Caco-2 (cell line): ENCODE measurements around the gene C1orf146. TPM values are rescaled to one million over a fixed set of nuclear protein-coding genes. Genes with fewer than 3 reads are reported as not detected.

Experiments used
- BruUV-seq: library from RNA; stranded (reverse); fragments of 400-500 nt; replicated peaks from 2 replicates; lab custom pipeline; 2021; lab: Mats Ljungman, UMichigan
- CTCF ChIA-PET: fragments of 300-600 bp; sonication (Branson Sonifier 250); formaldehyde crosslinking; loops from one replicate; lab custom pipeline; 2022; ENCODE audit warnings: antibody characterized with exemption; lab: Charles Lee
- POLR2A ChIA-PET: fragments of 300-600 bp; sonication (Branson Sonifier 250); formaldehyde crosslinking; loops from one replicate; lab custom pipeline; 2022; ENCODE audit warnings: antibody characterized with exemption; lab: Charles Lee
- DNase-seq, 2 experiments: peaks; one replicate each; pipeline versions ENCODE4 v3.0.0 to v3.0.0-alpha.2; 2020 to 2022
- H3K27me3 ChIP-seq: replicated peaks from 2 replicates; pipeline ENCODE4 v1.6.0; 2011; ENCODE audit warnings: low read length; ENCODE audit not compliant: control insufficient read depth, insufficient read depth
- H3K36me3 ChIP-seq: 2 replicates; pipeline ENCODE4 v1.5.1; 2011; ENCODE audit warnings: low read length; ENCODE audit not compliant: control insufficient read depth, insufficient read depth
- H3K4me1 ChIP-seq: fragments of 250-450 bp; sonication (Bioruptor Pico); 2 replicates; pipeline ENCODE4 v1.5.1; 2020; ENCODE audit warnings: mild to moderate bottlenecking
- H3K4me3 ChIP-seq: 2 replicates; pipeline ENCODE4 v1.5.1; 2011; ENCODE audit warnings: low read depth, mild to moderate bottlenecking, control low read depth, low read length
- H3K9me3 ChIP-seq: fragments of 250-450 bp; sonication (Bioruptor Pico); 2 replicates; pipeline ENCODE4 v1.5.1; 2020; ENCODE audit warnings: mild to moderate bottlenecking, moderate library complexity
- H3K27ac Mint-ChIP-seq: one replicate; pipeline ENCODE4 v1.8.0; 2022; ENCODE audit warnings: mixed read lengths; ENCODE audit not compliant: unreplicated experiment
- H3K27me3 Mint-ChIP-seq: one replicate; pipeline ENCODE4 v1.8.0; 2022; ENCODE audit warnings: mixed read lengths; ENCODE audit not compliant: insufficient read depth, unreplicated experiment
- H3K36me3 Mint-ChIP-seq: one replicate; pipeline ENCODE4 v1.8.0; 2022; ENCODE audit warnings: mild to moderate bottlenecking, mixed read lengths; ENCODE audit not compliant: insufficient read depth, unreplicated experiment
- H3K4me1 Mint-ChIP-seq: one replicate; pipeline ENCODE4 v1.8.0; 2022; ENCODE audit warnings: low read depth, mixed read lengths; ENCODE audit not compliant: unreplicated experiment
- H3K4me3 Mint-ChIP-seq: one replicate; pipeline ENCODE4 v1.8.0; 2022; ENCODE audit warnings: mild to moderate bottlenecking, moderate library complexity, mixed read lengths; ENCODE audit not compliant: unreplicated experiment
- H3K9me3 Mint-ChIP-seq: one replicate; pipeline ENCODE4 v1.8.0; 2022; ENCODE audit warnings: mixed read lengths; ENCODE audit not compliant: unreplicated experiment
- intact Hi-C: fragments of 100-400 bp; cut with micrococcal nuclease; formaldehyde crosslinking; loops from one replicate; pipeline ENCODE4 v1.10.0; 2022; ENCODE audit not compliant: unreplicated experiment
- total RNA-seq: library from RNA; stranded (reverse); gene quantifications from 2 replicates; pipeline ENCODE4 v1.2.3, GENCODE V29; 2022
- TF ChIP-seq, protein P1 (sequence below), 2 experiments: fragments of 200-600 bp in 1 of 2; IDR thresholded peaks; 1 replicate in 1 of 2; 2 replicates in 1 of 2; pipeline versions ENCODE4 v1.5.1 to v1.8.0; 2011 to 2022; ENCODE audit warnings: antibody characterized with exemption in 1 of 2, control low read depth in 1 of 2, inconsistent platforms in 1 of 2, low read depth in 1 of 2, low read length in 1 of 2, mild to moderate bottlenecking in 1 of 2, moderate library complexity in 1 of 2; ENCODE audit not compliant: insufficient read depth in 1 of 2, severe bottlenecking in 1 of 2, unreplicated experiment in 1 of 2

Gene C1orf146
- total RNA-seq, 1 experiment from 2014 or later: not detected

DNA sequence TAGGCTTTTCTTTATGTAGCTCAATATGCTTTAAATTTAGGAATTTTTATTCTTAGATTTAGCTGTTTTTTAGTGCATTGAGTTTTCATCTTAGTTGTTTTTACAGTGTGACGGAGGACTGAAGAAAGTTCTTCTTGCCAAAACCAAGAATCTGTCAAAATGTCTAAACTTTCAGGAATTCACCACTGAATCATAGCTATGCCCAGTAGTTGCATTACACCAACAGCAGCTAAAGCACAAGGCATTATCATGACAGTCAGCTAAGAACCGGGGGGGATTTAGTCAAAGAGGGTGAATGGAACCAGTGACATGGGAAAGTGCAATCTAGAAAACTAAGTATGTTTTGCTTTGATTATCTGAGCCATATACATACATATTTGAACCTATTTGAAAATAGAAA lies 6.5 kb upstream of the C1orf146 start:
- TF ChIP-seq, protein P1, sequence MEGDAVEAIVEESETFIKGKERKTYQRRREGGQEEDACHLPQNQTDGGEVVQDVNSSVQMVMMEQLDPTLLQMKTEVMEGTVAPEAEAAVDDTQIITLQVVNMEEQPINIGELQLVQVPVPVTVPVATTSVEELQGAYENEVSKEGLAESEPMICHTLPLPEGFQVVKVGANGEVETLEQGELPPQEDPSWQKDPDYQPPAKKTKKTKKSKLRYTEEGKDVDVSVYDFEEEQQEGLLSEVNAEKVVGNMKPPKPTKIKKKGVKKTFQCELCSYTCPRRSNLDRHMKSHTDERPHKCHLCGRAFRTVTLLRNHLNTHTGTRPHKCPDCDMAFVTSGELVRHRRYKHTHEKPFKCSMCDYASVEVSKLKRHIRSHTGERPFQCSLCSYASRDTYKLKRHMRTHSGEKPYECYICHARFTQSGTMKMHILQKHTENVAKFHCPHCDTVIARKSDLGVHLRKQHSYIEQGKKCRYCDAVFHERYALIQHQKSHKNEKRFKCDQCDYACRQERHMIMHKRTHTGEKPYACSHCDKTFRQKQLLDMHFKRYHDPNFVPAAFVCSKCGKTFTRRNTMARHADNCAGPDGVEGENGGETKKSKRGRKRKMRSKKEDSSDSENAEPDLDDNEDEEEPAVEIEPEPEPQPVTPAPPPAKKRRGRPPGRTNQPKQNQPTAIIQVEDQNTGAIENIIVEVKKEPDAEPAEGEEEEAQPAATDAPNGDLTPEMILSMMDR (IDR thresholded peaks at IDR 0.05; ENCODE audit: insufficient read depth in 1 of 2, low read depth in 1 of 2, low read length in 1 of 2, severe bottlenecking in 1 of 2, unreplicated experiment in 1 of 2): no peak
- BruUV-seq: no TSS peak
- no peaks in the 10 kb centered on the region for H3K4me1 ChIP-seq
- no peaks in the 10 kb centered on the region for H3K36me3 Mint-ChIP-seq
- ChIA-PET CTCF (no interaction called here), POLR2A (interaction anchor here (0.6 kb wide), 1 partner anchor 130 kb away, joined by 4 read pairs; no protein-coding TSS in a partner anchor)
- intact Hi-C loops: no loop called here
- no peak overlapping the region for H3K4me3 ChIP-seq
- H3K27ac Mint-ChIP-seq: no peak overlapping the region
- H3K9me3 ChIP-seq: no peaks in the 10 kb centered on the region
- H3K4me3 Mint-ChIP-seq: no peak overlapping the region
- no peaks in the 10 kb centered on the region for H3K9me3 Mint-ChIP-seq
- peaks cover 9% of the 10 kb centered on the region for H3K27me3 Mint-ChIP-seq
- H3K36me3 ChIP-seq: no peaks in the 10 kb centered on the region
- H3K27me3 ChIP-seq: no peaks in the 10 kb centered on the region
- DNase-seq: no peak
- H3K4me1 Mint-ChIP-seq: no peaks in the 10 kb centered on the region

- BruUV-seq: no TSS peak
- Mint-ChIP-seq H3K36me3 (no peaks in the 10 kb centered on the region), H3K4me1 (no peaks in the 10 kb centered on the region), H3K9me3 (no peaks in the 10 kb centered on the region), H3K4me3 (no peak overlapping the region), H3K27me3 (no peaks in the 10 kb centered on the region), H3K27ac (no peak overlapping the region)
- DNase-seq: no peak
- intact Hi-C loops: no loop called here
- H3K36me3 ChIP-seq: no peaks in the 10 kb centered on the region
- TF ChIP-seq, protein P1 (IDR thresholded peaks at IDR 0.05; ENCODE audit: insufficient read depth in 1 of 2, low read depth in 1 of 2, low read length in 1 of 2, severe bottlenecking in 1 of 2, unreplicated experiment in 1 of 2): no peak
- ChIA-PET POLR2A (no interaction called here), CTCF (no interaction called here)
- no peaks in the 10 kb centered on the region for H3K9me3 ChIP-seq
- H3K4me1 ChIP-seq: no peaks in the 10 kb centered on the region
- H3K4me3 ChIP-seq: no peak overlapping the region
- no peaks in the 10 kb centered on the region for H3K27me3 ChIP-seq
These were observed 844 bp downstream of the C1orf146 start for GRCh38 chr1:92218559-92218958.

DNA sequence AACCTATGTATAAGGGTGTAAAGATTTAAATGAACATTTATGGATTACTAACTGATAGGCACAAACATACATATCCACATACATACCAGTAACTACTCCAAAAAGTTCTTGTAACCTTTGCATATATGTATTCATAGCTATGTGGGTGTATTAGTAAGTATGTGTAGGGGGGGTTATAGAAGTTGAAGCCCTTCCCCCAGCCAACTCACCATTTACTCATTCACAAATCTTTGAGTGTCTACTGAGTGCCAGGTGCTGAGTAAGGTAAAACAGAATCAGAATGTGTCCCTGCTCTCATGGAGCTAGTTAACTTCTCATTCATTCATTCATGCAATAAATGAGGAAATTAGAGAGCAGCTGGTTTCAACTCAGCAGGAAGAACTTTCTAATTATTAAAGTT lies 1.3 kb downstream of the C1orf146 start:
- intact Hi-C loops: no loop called here
- no peak overlapping the region for H3K27ac Mint-ChIP-seq

More for the DNA sequence above, 1.3 kb downstream of the C1orf146 start:
- H3K4me3 Mint-ChIP-seq: no peak overlapping the region
- Histone ChIP-seq H3K4me3 (no peak overlapping the region), H3K36me3 (no peaks in the 10 kb centered on the region), H3K4me1 (no peaks in the 10 kb centered on the region), H3K27me3 (no peaks in the 10 kb centered on the region), H3K9me3 (no peaks in the 10 kb centered on the region)
- ChIA-PET POLR2A (no interaction called here), CTCF (no interaction called here)
- no TSS peak for BruUV-seq
- no peaks in the 10 kb centered on the region for H3K36me3 Mint-ChIP-seq
- TF ChIP-seq, protein P1 (IDR thresholded peaks at IDR 0.05; ENCODE audit: insufficient read depth in 1 of 2, low read depth in 1 of 2, low read length in 1 of 2, severe bottlenecking in 1 of 2, unreplicated experiment in 1 of 2): no peak
- no peak for DNase-seq
- no peaks in the 10 kb centered on the region for H3K4me1 Mint-ChIP-seq
- H3K27me3 Mint-ChIP-seq: no peaks in the 10 kb centered on the region
- H3K9me3 Mint-ChIP-seq: no peaks in the 10 kb centered on the region
